H1 (cell line): Measurements from ENCODE around the gene ZC3H7B. TPM values are rescaled to one million over a fixed set of nuclear protein-coding genes. Genes with fewer than 3 reads are reported as not detected.
A peak's percentile ranks its signal among the peaks of the same experiment; 100 is the strongest.

ENCODE experiments used
- CTCF ChIA-PET: fragments of 300-600 bp; sonication (Branson Sonifier 250); formaldehyde crosslinking; loops from one replicate; lab custom pipeline; 2021; ENCODE audit not compliant: partially characterized antibody; lab: Charles Lee
- POLR2A ChIA-PET: fragments of 300-600 bp; sonication (Branson Sonifier 250); formaldehyde crosslinking; loops from one replicate; lab custom pipeline; 2021; ENCODE audit warnings: inconsistent platforms; ENCODE audit not compliant: partially characterized antibody; lab: Charles Lee
- DNase-seq, 2 experiments: peaks; one replicate each; pipeline versions ENCODE4 v3.0.0 to v3.0.0-alpha.2; 2010 to 2022; ENCODE audit warnings: low spot score in 2 of 2, low read depth in 1 of 2, mixed read lengths in 1 of 2
- FAIRE-seq: peaks from 2 replicates; lab custom pipeline; 2011; peaks lifted over from hg19 to GRCh38; lab: Jason Lieb, UNC
- H2AFZ ChIP-seq: 2 replicates; pipeline ENCODE4 v1.8.1; 2012; ENCODE audit warnings: low read length, inconsistent platforms
- H2AK5ac ChIP-seq: 2 replicates; pipeline ENCODE4 v1.6.1; 2013; ENCODE audit warnings: low read depth, low read length
- H2BK120ac ChIP-seq: replicated peaks from 2 replicates; pipeline ENCODE3; 2013; ENCODE audit warnings: low read depth, low read length, inconsistent platforms
- H2BK12ac ChIP-seq: 2 replicates; pipeline ENCODE4 v1.6.1; 2013; ENCODE audit warnings: low read depth, low read length
- H2BK15ac ChIP-seq: 2 replicates; pipeline ENCODE4 v1.6.1; 2013; ENCODE audit warnings: low read length
- H2BK20ac ChIP-seq: 2 replicates; pipeline ENCODE4 v1.6.1; 2013; ENCODE audit warnings: low read length
- H2BK5ac ChIP-seq: 2 replicates; pipeline ENCODE4 v1.6.1; 2013; ENCODE audit warnings: low read depth, low read length
- H3K14ac ChIP-seq: 2 replicates; pipeline ENCODE4 v1.6.1; 2013; ENCODE audit warnings: inconsistent platforms; ENCODE audit not compliant: insufficient read length
- H3K18ac ChIP-seq: 2 replicates; pipeline ENCODE4 v1.6.1; 2013; ENCODE audit warnings: low read length; ENCODE audit errors: extremely low read depth
- H3K23ac ChIP-seq: 2 replicates; pipeline ENCODE4 v1.6.1; 2013; ENCODE audit warnings: inconsistent platforms; ENCODE audit not compliant: insufficient read length
- H3K23me2 ChIP-seq: 2 replicates; pipeline ENCODE4 v1.6.1; 2013; ENCODE audit warnings: low read depth, low read length
- H3K27ac ChIP-seq: 2 replicates; pipeline ENCODE4 v1.6.1; 2011; ENCODE audit warnings: low read depth, low read length, inconsistent platforms
- H3K27me3 ChIP-seq, 4 experiments: replicated peaks in 1 of 4; 1 replicate in 1 of 4; 2 replicates in 3 of 4; pipeline versions ENCODE4 v1.6.1 to v1.8.1; 2011 to 2013; ENCODE audit warnings: low read length in 3 of 4, mild to moderate bottlenecking in 3 of 4, inconsistent platforms in 2 of 4, mixed read lengths in 2 of 4, moderate library complexity in 1 of 4; ENCODE audit not compliant: control insufficient read depth in 3 of 4, insufficient read depth in 3 of 4; ENCODE audit errors: extremely low read depth in 1 of 4
- H3K36me3 ChIP-seq, 4 experiments: 2 replicates each; pipeline versions ENCODE4 v1.6.1 to v1.8.1; 2011 to 2013; ENCODE audit warnings: mild to moderate bottlenecking in 4 of 4, low read length in 3 of 4, moderate library complexity in 2 of 4, control low read depth in 1 of 4, inconsistent platforms in 1 of 4; ENCODE audit not compliant: insufficient read depth in 4 of 4, control insufficient read depth in 2 of 4
- H3K4ac ChIP-seq: replicated peaks from 2 replicates; pipeline ENCODE3; 2013; ENCODE audit warnings: low read length, low read depth, mixed read lengths, inconsistent platforms; ENCODE audit not compliant: insufficient read length
- H3K4me1 ChIP-seq, 4 experiments: replicated peaks in 1 of 4; 1 replicate in 1 of 4; 2 replicates in 3 of 4; pipeline versions ENCODE4 v1.6.1 to v1.8.1; 2011 to 2013; ENCODE audit warnings: low read length in 3 of 4, inconsistent platforms in 2 of 4, mixed read lengths in 1 of 4; ENCODE audit not compliant: insufficient read depth in 4 of 4, control insufficient read depth in 3 of 4
- H3K4me2 ChIP-seq, 2 experiments: 2 replicates each; pipeline versions ENCODE4 v1.6.1 to v1.8.1; 2011 to 2013; ENCODE audit warnings: low read depth in 2 of 2, low read length in 2 of 2, control low read depth in 1 of 2, inconsistent platforms in 1 of 2, mild to moderate bottlenecking in 1 of 2; ENCODE audit not compliant: insufficient read depth in 1 of 2
- H3K4me3 ChIP-seq, 4 experiments: fragments of 200-600, 300-600 bp in 1 of 4; sonication (generic), shearing (Covaris generic), sonication (Bioruptor Twin) in 1 of 4; 2 replicates each; pipeline versions ENCODE4 v1.5.1 to v1.8.1; 2011 to 2016; ENCODE audit warnings: low read length in 4 of 4, low read depth in 3 of 4, control low read depth in 2 of 4, inconsistent platforms in 2 of 4, mild to moderate bottlenecking in 2 of 4, mixed read lengths in 1 of 4, moderate library complexity in 1 of 4; ENCODE audit not compliant: insufficient read depth in 2 of 4; ENCODE audit errors: extremely low read depth in 1 of 4
- H3K56ac ChIP-seq: replicated peaks from 2 replicates; pipeline ENCODE3; 2013; ENCODE audit warnings: low read depth, mild to moderate bottlenecking, mixed read lengths, low read length, inconsistent platforms; ENCODE audit not compliant: insufficient read length
- H3K79me1 ChIP-seq: 2 replicates; pipeline ENCODE4 v1.6.1; 2013; ENCODE audit warnings: low read depth, low read length, control low read depth
- H3K79me2 ChIP-seq, 2 experiments: 2 replicates each; pipeline versions ENCODE4 v1.6.1 to v1.8.1; 2012 to 2013; ENCODE audit warnings: low read length in 2 of 2, mild to moderate bottlenecking in 2 of 2, inconsistent platforms in 1 of 2; ENCODE audit not compliant: insufficient read depth in 2 of 2, control insufficient read depth in 1 of 2
- H3K9ac ChIP-seq, 4 experiments: replicated peaks in 1 of 4; 1 replicate in 1 of 4; 2 replicates in 3 of 4; pipeline versions ENCODE4 v1.6.1 to v1.8.1; 2011 to 2013; ENCODE audit warnings: low read depth in 3 of 4, low read length in 3 of 4, control low read depth in 2 of 4, mild to moderate bottlenecking in 2 of 4, moderate library complexity in 2 of 4, inconsistent platforms in 1 of 4; ENCODE audit errors: extremely low read depth in 1 of 4
- H3K9me3 ChIP-seq, 2 experiments: 2 replicates each; pipeline versions ENCODE4 v1.6.1 to v1.8.1; 2012 to 2013; ENCODE audit warnings: mild to moderate bottlenecking in 2 of 2, moderate library complexity in 2 of 2, control low read depth in 1 of 2, inconsistent platforms in 1 of 2, low read depth in 1 of 2, low read length in 1 of 2, mixed read lengths in 1 of 2; ENCODE audit not compliant: insufficient read depth in 2 of 2
- H4K20me1 ChIP-seq, 2 experiments: replicated peaks in 1 of 2; 2 replicates each; pipeline versions ENCODE3 to v1.8.1; 2011 to 2013; ENCODE audit warnings: inconsistent platforms in 2 of 2, low read length in 2 of 2, mild to moderate bottlenecking in 1 of 2; ENCODE audit not compliant: insufficient read depth in 2 of 2, control insufficient read depth in 1 of 2
- H4K5ac ChIP-seq: 2 replicates; pipeline ENCODE4 v1.6.1; 2013; ENCODE audit warnings: low read length, low read depth, mixed read lengths, inconsistent platforms; ENCODE audit not compliant: insufficient read length
- H4K8ac ChIP-seq: 2 replicates; pipeline ENCODE4 v1.8.0; 2013; ENCODE audit warnings: mild to moderate bottlenecking, moderate library complexity, low read length, inconsistent platforms; ENCODE audit not compliant: insufficient read depth; ENCODE audit errors: extremely low read depth
- H4K91ac ChIP-seq: replicated peaks from 2 replicates; pipeline ENCODE3; 2013; ENCODE audit warnings: low read length, mixed read lengths, inconsistent platforms; ENCODE audit not compliant: insufficient read length
- BACH1 ChIP-seq: IDR thresholded peaks from 2 replicates; pipeline ENCODE4 v1.6.1; 2012; ENCODE audit warnings: low read length, improper control_type of control experiment
- RAD21 ChIP-seq, 2 experiments: IDR thresholded peaks in 1 of 2; conservative IDR thresholded peaks in 1 of 2; 2 replicates each; pipeline ENCODE4 v1.6.1; 2011; ENCODE audit warnings: low read depth in 2 of 2, low read length in 2 of 2, improper control_type of control experiment in 1 of 2, inconsistent platforms in 1 of 2, mild to moderate bottlenecking in 1 of 2, moderate library complexity in 1 of 2
- SP1 ChIP-seq: IDR thresholded peaks from 2 replicates; pipeline ENCODE4 v1.6.1; 2011; ENCODE audit warnings: low read depth, low read length
- WGBS, 2 experiments: shearing (Covaris generic) in 1 of 2; methylation state at CpG; one replicate each; pipeline versions ENCODE4 v1.1.6 to v1.1.7; 2013 to 2015; ENCODE audit warnings: low lambda C conversion rate in 2 of 2, mixed read lengths in 2 of 2, inconsistent platforms in 1 of 2, low coverage in 1 of 2, missing lambda C conversion rate in 1 of 2; ENCODE audit not compliant: insufficient replicate concordance in 2 of 2, insufficient coverage in 1 of 2, insufficient read length in 1 of 2; ENCODE audit errors: extremely low coverage in 1 of 2, missing lambda C conversion rate in 1 of 2; 5-methylcytosine and 5-hydroxymethylcytosine counted together
- polyA plus RNA-seq, 7 experiments: library from polyadenylated mRNA; depleted of rRNA in 3 of 7; stranded (reverse) in 5 of 7; unstranded in 2 of 7; fragments of >200 nt in 5 of 7; fragments of 200-250 nt in 2 of 7; gene quantifications; 1 replicate in 5 of 7; 2 replicates in 1 of 7; 4 replicates in 1 of 7; pipeline versions ENCODE4 v1.2.1 to v1.2.3, GENCODE V29; 2011 to 2013; ENCODE audit warnings: missing spikeins in 2 of 7, mixed read lengths in 2 of 7
- total RNA-seq: library from RNA; stranded (reverse); fragmentation: NEBNext Ultra II Directional; extraction: Animal tissue kit (Norgen Biotek cat#: 25700); gene quantifications from 2 replicates; pipeline ENCODE4 v1.2.1, GENCODE V29; 2021
- TF ChIP-seq, protein P1 (sequence below): IDR thresholded peaks from 2 replicates; pipeline ENCODE4 v1.6.1; 2011; ENCODE audit warnings: low read depth, mild to moderate bottlenecking, low read length; ENCODE audit not compliant: insufficient read depth

ZC3H7B gene
- total and polyA plus RNA-seq, 2 of the 8 experiments (the other 6 are each of a cell fraction or from before 2014, with no cell fraction given) = 35.5 to 78.6 TPM

DNA sequence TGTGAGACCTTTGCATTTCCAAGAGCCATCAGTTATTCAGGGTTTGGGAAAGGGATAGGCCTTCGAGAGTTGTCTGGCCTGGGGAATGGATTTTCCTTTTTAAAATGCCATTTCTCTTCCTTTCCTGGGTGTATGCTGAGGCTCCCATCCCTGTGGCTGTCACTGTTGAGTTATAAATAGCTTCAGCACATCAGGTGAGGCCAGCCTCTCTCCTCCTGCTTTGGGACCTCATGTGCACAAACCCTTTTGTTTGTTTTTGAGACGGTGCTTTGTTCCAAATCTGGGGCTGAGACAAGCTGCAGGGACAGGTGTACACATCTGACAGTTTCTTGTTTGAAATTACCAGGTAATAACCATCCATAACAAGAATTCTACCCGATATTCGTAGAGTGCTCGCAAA is 81.8 kb downstream of the ZC3H7B start:
- Histone ChIP-seq H3K14ac (no peak overlapping the region), H3K18ac (no peak overlapping the region), H2BK12ac (no peak overlapping the region), H3K79me2 (no peaks in the 10 kb centered on the region; a peak in 1 of 4 replicates), H3K9me3 (no peaks in the 10 kb centered on the region), H3K4ac (no peak overlapping the region), H4K20me1 (peaks cover 3% of the 10 kb centered on the region in 2 experiments), H3K23ac (no peak overlapping the region), H2BK20ac (no peak overlapping the region), H3K56ac (no peak overlapping the region), H2BK15ac (no peak overlapping the region), H3K4me2 (peak overlapping the region; percentile 89 to 100), H4K91ac (no peak overlapping the region), H3K4me1 (peaks cover 2 to 10% (median 5%) of the 10 kb centered on the region in 4 experiments), H4K5ac (no peak overlapping the region), H4K8ac (no peak overlapping the region), H2BK5ac (no peak overlapping the region), H3K36me3 (peaks cover 0 to 5% (median 3%) of the 10 kb centered on the region in 4 experiments; a peak in 6 of 8 replicates), H2BK120ac (no peak overlapping the region), H3K79me1 (no peaks in the 10 kb centered on the region; the same call in 1 of the 2 replicates), H3K4me3 (peak overlapping the region; percentile 66 to 79 (median 69); a peak in 5 of 8 replicates), H3K23me2 (peaks cover 9% of the 10 kb centered on the region), H3K9ac (no peak overlapping the region; a peak in 1 of 7 replicates), H2AK5ac (no peak overlapping the region), H2AFZ (no peak overlapping the region), H3K27ac (no peak overlapping the region), H3K27me3 (no peaks in the 10 kb centered on the region)
- WGBS, 2 experiments = 94% methylated on average over 5 of the region's 5 CpGs; no CpG with 5 or more reads in 1 of the 2 experiments
- TF ChIP-seq SP1 = no peak
- TF ChIP-seq RAD21 (IDR thresholded peaks at IDR 0.05 in 1 of 2, conservative IDR thresholded peaks at IDR 0.05 in 1 of 2; ENCODE audit: low read depth in 2 of 2, low read length in 2 of 2) = no peak
- TF ChIP-seq BACH1 = no peak
- TF ChIP-seq, protein P1, sequence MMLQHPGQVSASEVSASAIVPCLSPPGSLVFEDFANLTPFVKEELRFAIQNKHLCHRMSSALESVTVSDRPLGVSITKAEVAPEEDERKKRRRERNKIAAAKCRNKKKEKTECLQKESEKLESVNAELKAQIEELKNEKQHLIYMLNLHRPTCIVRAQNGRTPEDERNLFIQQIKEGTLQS = no peak
- CTCF ChIA-PET = interaction anchor here (0.6 to 3.7 kb wide), 3 partner anchors 20 to 1466 kb away, joined by 4 to 11 read pairs (median 10); no protein-coding TSS in a partner anchor
- no peak for FAIRE-seq
- POLR2A ChIA-PET = interaction anchor here (0.6 to 7.5 kb wide), 11 partner anchors 13 to 362 kb away, joined by 3 to 129 read pairs (median 4); partner anchors contain the start of genes ACO2, CSDC2, DESI1 and PHF5A
- no peak for DNase-seq
